K562 (cell line): ENCODE measurements around the gene HK2.

Source experiments
- CBX8 ChIP-seq: fragments of 200-600 bp; sonication (generic); IDR thresholded peaks from 2 replicates; pipeline ENCODE4 v1.6.1; 2012; ENCODE audit warnings: borderline replicate concordance, mixed run types, low read depth, mild to moderate bottlenecking, moderate library complexity, mixed read lengths, low read length, control low read depth, inconsistent platforms; ENCODE audit not compliant: poor library complexity, severe bottlenecking; ENCODE audit errors: extremely low read depth
- NR3C1 ChIP-seq: sonication (generic); formaldehyde crosslinking; IDR thresholded peaks from 2 replicates; pipeline ENCODE4 v1.8.1; 2022; ENCODE audit warnings: missing genetic modification reagents
- ZNF311 ChIP-seq: fragments of 250-450 bp; sonication (Bioruptor Pico); IDR thresholded peaks from 2 replicates; pipeline ENCODE4 v1.4.0; 2020; ENCODE audit warnings: mild to moderate bottlenecking, moderate library complexity

DNA sequence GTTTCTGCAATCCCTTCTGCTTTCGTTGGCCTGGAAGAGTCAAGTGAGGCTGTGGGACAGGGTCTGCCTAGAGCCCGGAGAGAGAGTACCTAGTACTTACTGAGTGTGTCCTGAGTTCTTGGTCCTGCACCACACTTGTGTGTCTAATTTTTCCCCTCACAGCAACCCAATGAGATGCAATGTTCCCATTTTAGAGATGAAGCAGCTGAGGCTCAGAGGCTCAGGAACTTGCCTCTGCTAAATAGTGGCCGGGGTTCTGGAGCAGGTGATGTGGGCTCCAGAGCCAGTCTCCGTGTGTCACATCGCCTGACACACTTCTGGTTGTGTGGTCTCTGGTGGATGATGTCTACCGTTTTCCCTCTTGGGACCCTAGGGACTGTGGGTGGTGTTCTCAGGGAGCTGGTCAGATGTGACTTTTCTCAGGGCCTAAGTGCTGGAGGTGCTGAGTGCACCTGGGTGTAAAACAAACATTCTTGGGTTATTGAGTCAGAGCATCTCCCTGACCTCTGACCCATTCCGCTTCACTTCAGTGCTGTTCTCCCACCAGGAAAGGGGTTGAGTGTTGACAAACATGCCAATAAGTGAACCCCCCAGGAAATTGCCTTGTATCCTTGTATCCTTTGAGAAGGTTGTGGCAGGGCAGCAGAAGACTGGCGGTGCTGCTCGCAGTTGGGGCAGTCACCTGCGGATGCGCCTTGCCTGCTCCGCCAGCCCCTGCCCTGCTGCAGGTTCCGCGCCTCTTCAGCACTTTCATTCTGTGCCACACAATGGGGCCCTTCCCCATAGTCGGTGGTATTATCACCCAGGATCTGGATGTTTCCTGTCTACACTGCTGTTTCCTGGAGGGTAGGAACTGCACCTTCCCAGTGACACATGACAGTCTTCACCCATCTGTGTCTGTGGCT, 32.1 kb downstream of the HK2 start:
- TF ChIP-seq CBX8 (no peak), ZNF311 (CRISPR knock-in tag) (no peak), NR3C1 (no peak)
